Fibroblast of lung (primary cell): ENCODE measurements around the gene TSPAN5.

Source experiments
- CTCF ChIP-seq, 2 donors: IDR thresholded peaks in 1 of 2; conservative IDR thresholded peaks in 1 of 2; 1 replicate in 1 of 2; 2 replicates in 1 of 2; pipeline ENCODE4 v1.5.1; 2011 to 2012; ENCODE audit warnings: low read length in 2 of 2, control low read depth in 1 of 2, inconsistent platforms in 1 of 2, low read depth in 1 of 2, mild to moderate bottlenecking in 1 of 2
- EZH2 ChIP-seq: IDR thresholded peaks from 2 replicates; pipeline ENCODE4 v1.5.1; 2012; ENCODE audit warnings: low read length, control low read depth, mild to moderate bottlenecking; ENCODE audit errors: missing control alignments

DNA sequence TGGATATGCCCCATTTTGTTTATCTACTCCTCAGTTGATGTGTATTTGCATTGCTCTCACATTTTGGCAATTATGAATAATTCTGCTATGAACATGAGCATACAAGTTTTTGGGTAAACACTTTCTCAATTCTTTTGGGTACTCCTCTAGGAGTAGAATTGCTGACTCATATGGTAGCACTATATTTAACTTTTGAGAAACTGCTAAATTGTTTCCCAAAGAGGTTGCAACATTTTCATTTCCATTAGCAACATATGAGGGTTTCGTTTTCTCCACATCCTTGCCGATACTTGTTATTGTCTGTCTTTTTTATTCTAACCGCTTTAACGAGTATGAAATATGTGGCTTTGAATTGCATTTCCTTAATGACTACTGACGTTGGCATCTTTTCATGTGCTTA is 185.4 kb downstream of the TSPAN5 start:
- no peak for TF ChIP-seq CTCF (conservative IDR thresholded peaks at IDR 0.05 in 1 of 2, IDR thresholded peaks at IDR 0.05 in 1 of 2; ENCODE audit: low read depth in 1 of 2, low read length in 2 of 2)
- no peak for TF ChIP-seq EZH2
